Stimulated activated naive CD8-positive, alpha-beta T cell treated with anti-CD3 and anti-CD28 coated beads, Interleukin-15, Interleukin-2, amounts not matched to agents 100 ng/mL and 50 ng/mL, for 24 hours (primary cell): ENCODE measurements around the gene INSYN2A.

Experiments
- H3K27ac Mint-ChIP-seq: one replicate; pipeline ENCODE4 v1.8.0; 2021; ENCODE audit warnings: mild to moderate bottlenecking, mixed read lengths
- H3K27me3 Mint-ChIP-seq: one replicate; pipeline ENCODE4 v1.8.0; 2021; ENCODE audit warnings: mixed read lengths
- H3K36me3 Mint-ChIP-seq: one replicate; pipeline ENCODE4 v1.8.0; 2021; ENCODE audit warnings: low read depth, mixed read lengths
- H3K4me1 Mint-ChIP-seq: one replicate; pipeline ENCODE4 v1.8.0; 2021; ENCODE audit warnings: low read depth, mixed read lengths
- H3K4me3 Mint-ChIP-seq: one replicate; pipeline ENCODE4 v1.8.0; 2021; ENCODE audit warnings: mild to moderate bottlenecking, mixed read lengths
- H3K9me3 Mint-ChIP-seq: one replicate; pipeline ENCODE4 v1.8.0; 2021; ENCODE audit warnings: mixed read lengths

INSYN2A gene

DNA sequence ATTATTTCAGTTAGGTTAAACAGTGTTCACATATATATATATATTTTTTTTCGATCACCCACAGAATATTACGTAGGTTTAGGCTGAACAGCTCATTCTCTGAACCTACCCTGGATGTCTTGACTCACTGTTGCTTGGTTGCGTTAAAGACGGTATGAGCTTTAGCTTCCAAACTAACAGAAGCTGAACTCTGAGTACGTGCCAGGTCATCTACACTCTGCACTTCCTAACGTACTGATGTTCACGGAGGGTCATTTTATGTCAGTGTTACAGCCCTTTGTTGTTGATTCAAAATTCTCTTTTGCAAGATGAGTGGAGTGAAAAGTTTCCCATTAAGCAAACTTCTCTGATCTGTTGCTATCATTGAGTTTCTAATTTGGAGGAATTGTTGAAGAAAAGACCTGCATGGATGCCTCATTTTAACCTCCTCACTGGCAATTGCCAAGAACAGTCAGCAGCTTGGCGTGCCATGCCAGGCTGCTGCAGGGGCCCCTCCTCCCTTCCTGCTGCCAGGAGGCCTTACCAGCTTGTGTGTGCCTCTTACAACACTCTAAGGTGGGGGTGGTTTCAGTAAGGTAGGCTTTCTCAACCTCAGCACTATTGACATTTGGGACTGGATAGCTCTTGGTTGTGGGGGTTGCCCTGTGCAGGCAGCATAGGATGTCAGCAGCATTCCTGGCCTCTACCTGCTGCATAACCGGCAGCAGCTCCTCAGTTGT is 44.3 kb downstream of the INSYN2A start:
- no peak overlapping the region for H3K27ac Mint-ChIP-seq
- H3K4me3 Mint-ChIP-seq, result no peak overlapping the region
- no peaks in the 10 kb centered on the region for H3K9me3 Mint-ChIP-seq
- no peaks in the 10 kb centered on the region for H3K27me3 Mint-ChIP-seq
- no peaks in the 10 kb centered on the region for H3K36me3 Mint-ChIP-seq
- H3K4me1 Mint-ChIP-seq, result no peaks in the 10 kb centered on the region

DNA sequence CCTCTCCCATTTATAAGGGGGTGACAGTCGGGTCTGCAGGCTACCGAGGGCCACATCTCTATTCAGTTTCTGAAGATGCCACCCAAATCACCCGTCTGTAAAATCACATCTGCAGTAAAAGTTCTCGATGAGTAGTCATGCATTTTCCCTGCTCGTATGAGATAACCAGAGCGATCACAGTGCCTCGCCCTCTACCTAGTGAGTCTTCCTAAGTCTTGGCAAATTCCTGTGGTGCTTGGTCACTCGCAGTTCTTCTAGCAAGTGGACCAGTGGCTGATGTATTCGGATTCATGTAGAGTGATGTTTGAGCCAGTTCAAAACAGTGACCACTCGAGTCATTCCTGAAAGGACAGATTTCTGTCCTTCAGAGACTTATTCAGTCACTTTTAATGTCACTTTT is 44.9 kb downstream of the INSYN2A start:
- no peaks in the 10 kb centered on the region for H3K4me1 Mint-ChIP-seq
- H3K27ac Mint-ChIP-seq, result no peak overlapping the region
- no peaks in the 10 kb centered on the region for H3K27me3 Mint-ChIP-seq
- no peak overlapping the region for H3K4me3 Mint-ChIP-seq
- no peaks in the 10 kb centered on the region for H3K36me3 Mint-ChIP-seq
- H3K9me3 Mint-ChIP-seq, result no peaks in the 10 kb centered on the region

DNA sequence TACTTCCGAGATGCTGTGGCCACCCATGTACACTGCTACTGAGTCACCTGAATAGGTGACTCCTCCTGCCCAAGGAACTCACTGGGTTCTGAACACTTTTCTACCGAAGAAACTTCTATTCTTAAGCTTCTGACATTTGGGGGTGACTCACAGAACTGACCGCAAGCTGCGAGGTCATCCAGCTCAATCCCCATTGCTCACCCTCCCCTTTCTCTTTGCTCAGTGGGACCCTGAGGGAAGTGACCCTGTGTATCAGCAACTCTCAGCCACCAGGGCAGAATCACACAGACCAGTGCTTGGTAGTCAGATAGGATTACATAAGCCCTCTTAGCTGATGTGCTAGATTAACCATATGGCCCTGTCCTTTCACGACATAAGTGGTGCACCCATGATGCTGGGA is 46.3 kb downstream of the INSYN2A start:
- Mint-ChIP-seq H3K27me3 (no peaks in the 10 kb centered on the region), H3K4me1 (no peaks in the 10 kb centered on the region), H3K27ac (no peak overlapping the region), H3K9me3 (no peaks in the 10 kb centered on the region), H3K4me3 (no peak overlapping the region), H3K36me3 (no peaks in the 10 kb centered on the region)

- Mint-ChIP-seq H3K4me3 (no peak overlapping the region), H3K27me3 (no peaks in the 10 kb centered on the region), H3K27ac (no peak overlapping the region)
Observed at GRCh38 chr10:127149501-127150081, 46.8 kb downstream of the INSYN2A start.

GRCh38 chr10:127148933-127149220 is 47.5 kb downstream of the INSYN2A start:
- H3K27me3 Mint-ChIP-seq, result no peaks in the 10 kb centered on the region
- no peaks in the 10 kb centered on the region for H3K36me3 Mint-ChIP-seq
- no peak overlapping the region for H3K27ac Mint-ChIP-seq
- no peaks in the 10 kb centered on the region for H3K9me3 Mint-ChIP-seq
- no peak overlapping the region for H3K4me3 Mint-ChIP-seq
- no peaks in the 10 kb centered on the region for H3K4me1 Mint-ChIP-seq

More at GRCh38 chr10:127149501-127150081, 46.8 kb downstream of the INSYN2A start:
- Mint-ChIP-seq H3K9me3 (no peaks in the 10 kb centered on the region), H3K36me3 (no peaks in the 10 kb centered on the region), H3K4me1 (no peaks in the 10 kb centered on the region)

GRCh38 chr10:127148066-127148932 is 48.1 kb downstream of the INSYN2A start:
- H3K4me3 Mint-ChIP-seq, result no peak overlapping the region
- no peaks in the 10 kb centered on the region for H3K36me3 Mint-ChIP-seq
- H3K9me3 Mint-ChIP-seq, result no peaks in the 10 kb centered on the region
- H3K4me1 Mint-ChIP-seq, result no peaks in the 10 kb centered on the region
- no peaks in the 10 kb centered on the region for H3K27me3 Mint-ChIP-seq
- H3K27ac Mint-ChIP-seq, result no peak overlapping the region

GRCh38 chr10:127146661-127147060 is 49.7 kb downstream of the INSYN2A start:
- H3K4me3 Mint-ChIP-seq, result no peak overlapping the region

More at GRCh38 chr10:127146661-127147060, 49.7 kb downstream of the INSYN2A start:
- H3K36me3 Mint-ChIP-seq, result no peaks in the 10 kb centered on the region
- no peaks in the 10 kb centered on the region for H3K27me3 Mint-ChIP-seq
- no peak overlapping the region for H3K27ac Mint-ChIP-seq
- H3K9me3 Mint-ChIP-seq, result no peaks in the 10 kb centered on the region
- H3K4me1 Mint-ChIP-seq, result no peaks in the 10 kb centered on the region
